GM18502 (cell line): ENCODE data around the gene ALMS1.
A peak's percentile ranks its signal among the peaks of the same experiment; 100 is the strongest.
"Not testable (repeated sequence)": the region's sequence is repeated elsewhere in the genome, so short reads cannot be mapped to it uniquely, and the experiment has no call there.

Experiments
- ATAC-seq: cut with Tn5 transposase; IDR thresholded peaks from one replicate; pipeline ENCODE4 v1.9.1; 2021; ENCODE audit warnings: mild to moderate bottlenecking; ENCODE audit not compliant: unreplicated experiment, poor library complexity

Gene ALMS1

DNA sequence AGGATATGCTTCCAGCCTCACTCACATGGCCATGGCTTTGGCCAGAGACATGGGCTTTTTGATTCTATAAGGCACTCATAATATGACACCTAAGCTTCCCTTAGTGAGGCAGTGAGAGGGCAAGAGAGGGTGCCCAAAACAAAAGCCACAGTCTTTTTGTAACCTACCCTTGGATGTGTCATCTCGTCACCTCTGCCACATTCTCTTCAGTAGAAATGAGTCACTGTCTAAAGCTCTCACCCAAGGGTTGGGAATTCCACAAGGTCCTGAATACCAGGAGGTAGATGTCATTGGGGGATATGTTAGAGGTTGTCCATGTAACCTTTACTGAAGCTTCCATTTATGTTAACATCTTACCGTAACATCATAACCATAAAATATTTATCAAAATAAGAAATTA is 108.4 kb downstream of the ALMS1 start:
- ATAC-seq = no peak

GRCh38 chr2:73503992-73504570 is 118.4 kb downstream of the ALMS1 start:
- no peak for ATAC-seq

DNA sequence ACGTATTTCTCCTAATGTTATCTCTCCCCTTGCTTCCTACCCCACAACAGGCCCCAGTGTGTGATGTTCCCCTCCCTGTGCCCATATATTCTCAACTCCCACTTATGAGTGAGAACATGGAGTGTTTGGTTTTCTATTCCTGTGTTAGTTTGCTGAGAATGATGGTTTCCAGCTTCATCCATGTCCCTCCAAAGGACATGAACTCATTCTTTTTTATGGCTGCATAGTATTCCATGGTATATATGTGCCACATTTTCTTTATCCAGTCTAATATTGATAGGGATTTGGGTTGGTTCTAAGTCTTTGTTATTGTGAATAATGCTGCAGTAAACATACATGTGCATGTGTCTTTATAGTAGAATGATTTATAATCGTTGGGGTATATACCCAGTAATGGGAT is 119.2 kb downstream of the ALMS1 start:
- not testable (repeated sequence) for ATAC-seq

DNA sequence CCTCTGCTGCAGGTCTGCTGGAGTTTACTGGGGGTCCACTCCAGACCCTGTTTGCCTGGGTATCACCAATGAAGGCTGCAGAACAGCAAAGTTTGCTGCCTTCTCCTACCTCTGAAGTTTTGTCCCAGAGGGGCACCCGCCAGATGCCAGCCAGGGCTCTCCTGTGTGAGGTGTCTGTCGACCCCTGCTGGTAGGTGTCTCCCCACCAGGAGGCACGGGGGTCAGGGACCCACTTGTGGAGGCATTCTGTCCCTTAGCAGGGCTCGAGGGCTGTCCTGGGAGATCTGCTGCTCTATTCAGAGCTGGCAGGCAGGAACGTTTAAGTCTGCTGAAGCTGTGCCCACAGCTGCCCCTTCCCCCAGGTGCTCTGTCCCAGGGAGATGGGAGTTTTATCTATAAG is 124.8 kb downstream of the ALMS1 start:
- not testable (repeated sequence) for ATAC-seq

DNA sequence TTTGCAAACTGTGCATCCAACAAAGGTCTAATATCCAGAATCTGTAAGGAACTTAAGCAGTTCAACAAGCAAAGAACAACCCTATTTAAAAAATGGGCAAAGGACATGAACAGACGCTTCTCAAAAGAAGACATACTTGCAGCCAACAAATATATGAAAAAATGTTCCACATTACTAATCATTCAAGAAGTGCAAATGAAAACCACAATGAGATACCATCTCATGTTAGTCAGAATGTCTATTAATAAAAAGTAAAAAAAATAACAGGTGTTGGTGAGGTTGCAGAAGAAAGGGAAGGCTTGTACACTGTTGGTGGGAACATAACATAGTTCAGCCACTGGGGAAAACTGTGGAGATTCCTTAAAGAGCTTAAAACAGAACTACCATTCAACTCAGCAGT is 130.4 kb downstream of the ALMS1 start:
- ATAC-seq = no peak

- no peak for ATAC-seq
Measured at GRCh38 chr2:73528688-73529087, 143.1 kb downstream of the ALMS1 start.

GRCh38 chr2:73530773-73531172 is 145.1 kb downstream of the ALMS1 start:
- ATAC-seq = not testable (repeated sequence)

GRCh38 chr2:73532381-73532780 is 146.7 kb downstream of the ALMS1 start:
- ATAC-seq = no peak

GRCh38 chr2:73536133-73536840 is 150.7 kb downstream of the ALMS1 start:
- ATAC-seq = no peak

- not testable (repeated sequence) for ATAC-seq
Measured at GRCh38 chr2:73560875-73561274, 175.2 kb downstream of the ALMS1 start.

GRCh38 chr2:73561422-73561821 is 175.8 kb downstream of the ALMS1 start:
- no peak for ATAC-seq

- ATAC-seq = no peak
Measured at GRCh38 chr2:73564986-73565385, 179.3 kb downstream of the ALMS1 start.

- no peak for ATAC-seq
Measured at GRCh38 chr2:73566288-73566878, 180.7 kb downstream of the ALMS1 start.

DNA sequence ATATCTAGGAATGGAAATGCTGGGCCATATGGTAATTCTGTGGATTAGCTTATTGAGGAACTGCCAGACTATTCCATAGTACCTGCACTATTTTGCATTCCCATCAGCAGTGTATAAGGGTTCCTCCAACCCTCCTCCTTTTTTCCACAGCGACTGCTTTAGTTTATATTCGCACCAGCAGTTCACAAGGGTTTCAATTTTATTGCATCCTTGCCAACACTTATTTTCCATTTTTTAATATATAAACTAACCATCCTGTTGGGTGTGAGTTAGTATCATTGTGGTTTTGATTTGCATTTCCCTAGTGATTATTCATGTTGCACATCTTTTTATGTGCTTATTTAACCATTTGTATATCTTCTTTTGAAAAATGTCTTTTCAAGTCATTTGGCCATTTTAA is 189.6 kb downstream of the ALMS1 start:
- no peak for ATAC-seq

GRCh38 chr2:73582364-73582763 is 196.7 kb downstream of the ALMS1 start:
- ATAC-seq = no peak

DNA sequence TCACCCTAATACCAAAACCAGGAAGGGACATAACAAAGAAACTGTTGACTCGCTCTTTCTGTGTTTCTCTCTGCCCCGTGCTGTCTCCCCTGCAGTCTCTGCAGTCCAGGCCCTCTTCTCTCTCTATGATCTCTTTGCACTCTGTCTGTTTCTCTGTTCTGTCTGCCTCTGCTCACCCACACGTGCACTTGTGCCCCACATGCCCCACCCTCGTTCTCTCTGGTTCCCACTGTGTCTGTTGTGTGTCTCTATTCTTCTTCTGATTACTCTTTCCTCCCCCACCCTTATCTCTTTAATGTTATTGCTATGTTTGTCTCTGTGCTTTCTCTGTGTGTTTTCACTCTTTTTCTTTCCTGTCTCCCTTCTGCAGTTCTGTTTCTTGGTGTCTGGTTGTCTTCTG is 202.5 kb downstream of the ALMS1 start:
- ATAC-seq = no peak

DNA sequence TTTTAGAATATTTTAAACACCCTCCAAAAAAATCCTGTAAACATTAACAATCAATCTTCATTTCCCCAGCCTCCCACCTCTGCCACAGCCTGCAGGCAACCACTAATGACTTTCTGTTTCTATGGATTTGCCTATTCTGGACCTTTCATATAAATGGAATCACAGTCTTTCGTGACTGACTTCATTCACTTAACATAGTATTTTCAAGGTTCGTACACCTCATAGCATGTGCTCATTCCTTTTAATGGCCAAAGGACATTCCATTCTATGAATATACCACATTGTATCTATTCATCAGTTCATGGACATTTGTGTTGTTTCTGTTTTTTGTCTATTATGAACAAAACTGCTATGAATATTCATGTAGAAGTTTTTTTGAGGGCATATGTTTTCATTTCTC is 208.0 kb downstream of the ALMS1 start:
- no peak for ATAC-seq

DNA sequence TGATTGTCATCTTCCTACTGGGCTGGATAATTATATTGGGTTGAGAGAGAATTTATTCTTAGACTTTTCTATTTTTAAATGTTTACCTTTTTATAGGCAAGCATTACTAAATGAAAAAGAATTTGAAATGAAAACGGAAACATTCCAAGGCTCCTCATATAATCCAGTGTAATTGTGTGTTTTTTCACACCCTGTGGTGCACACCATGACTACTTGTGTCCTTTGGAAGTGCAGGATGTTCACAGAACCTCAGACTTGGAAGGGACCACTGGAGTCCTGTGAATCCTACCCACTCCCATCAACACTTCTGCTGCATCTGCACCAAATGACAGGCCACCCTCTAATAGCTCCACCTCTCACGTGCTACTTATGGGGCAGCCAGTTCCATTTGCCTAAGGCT is 208.6 kb downstream of the ALMS1 start:
- ATAC-seq = no peak

DNA sequence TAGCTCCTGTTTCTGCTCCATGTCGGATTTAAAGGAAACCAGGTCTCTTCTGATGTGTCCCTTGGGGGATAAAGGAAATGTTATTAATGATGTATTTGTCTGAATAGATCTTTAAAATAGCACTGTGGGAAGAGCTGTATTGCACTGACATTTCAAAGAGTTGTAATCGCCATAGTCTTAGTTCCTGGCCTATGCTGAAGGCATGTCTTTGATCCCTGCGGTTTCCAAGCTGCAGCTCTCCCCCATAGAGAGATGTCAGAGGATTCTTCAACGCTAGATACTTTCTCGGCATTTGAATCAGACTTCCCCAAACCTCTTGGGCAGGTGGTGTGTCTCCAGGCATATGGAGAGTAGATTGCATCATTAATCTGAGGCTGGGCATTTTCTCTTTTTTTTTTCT is 216.1 kb downstream of the ALMS1 start:
- ATAC-seq = no peak

DNA sequence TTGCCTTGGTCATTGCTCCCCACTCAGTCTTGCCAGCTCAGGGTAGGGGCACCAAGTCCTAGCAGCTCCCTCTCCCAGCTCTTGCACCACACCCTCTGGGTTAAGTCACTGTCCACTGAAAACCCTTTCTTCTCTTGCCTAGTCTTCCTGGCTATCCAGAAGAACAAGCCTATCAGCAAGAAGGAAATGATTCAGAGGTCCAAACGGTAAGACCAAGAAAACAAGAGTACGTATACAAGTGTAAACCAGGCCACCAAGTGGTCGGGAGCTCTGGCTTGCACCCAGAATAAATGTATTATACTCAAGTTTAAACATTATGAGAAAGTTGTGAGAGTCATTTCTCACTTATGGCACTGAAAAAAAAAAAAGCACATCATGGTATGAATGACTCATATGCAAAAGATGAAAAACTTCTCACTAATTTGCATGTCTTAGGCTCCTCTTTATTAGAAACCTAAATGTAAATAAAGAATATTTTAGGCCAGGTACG is 217.5 kb downstream of the ALMS1 start:
- peak; percentile 66 for ATAC-seq

DNA sequence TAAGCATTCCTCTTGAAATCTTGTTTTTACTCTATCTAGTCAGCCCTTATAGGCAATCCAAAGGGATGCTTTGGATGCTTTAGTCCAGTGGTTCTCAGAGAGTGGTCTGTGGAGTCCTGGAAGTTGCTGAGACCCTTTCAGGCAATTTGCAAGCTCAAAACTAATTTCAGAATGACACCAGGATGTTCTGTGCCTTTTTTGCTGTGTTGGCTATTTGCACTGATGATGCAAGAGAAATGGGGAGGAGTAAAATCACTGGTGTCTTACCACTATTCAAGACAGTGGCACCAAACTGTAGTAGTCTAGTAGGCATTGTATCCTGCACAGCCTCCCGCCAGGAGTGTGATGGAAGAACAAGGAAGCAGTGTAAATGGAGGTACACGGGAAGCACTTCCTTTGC is 219.0 kb downstream of the ALMS1 start:
- not testable (repeated sequence) for ATAC-seq

DNA sequence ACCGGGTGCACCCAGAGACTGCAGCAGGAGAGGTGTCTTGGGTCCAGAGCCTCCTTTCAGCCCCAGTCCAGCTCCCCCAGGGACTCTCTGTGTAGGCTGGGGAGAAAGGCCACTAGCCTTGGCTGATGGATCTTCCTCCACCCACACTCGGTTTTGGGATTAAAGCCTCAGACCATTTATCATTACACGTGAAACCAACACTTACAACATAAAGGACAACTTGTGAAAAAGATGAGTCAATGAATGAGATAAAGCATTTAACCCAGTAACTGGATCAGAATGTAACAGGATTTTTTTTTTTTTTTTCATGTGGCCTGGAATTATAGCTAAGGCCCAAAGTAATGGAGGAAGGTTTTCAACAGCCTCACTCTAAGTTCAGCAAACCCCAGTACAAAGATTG is 224.5 kb downstream of the ALMS1 start:
- no peak for ATAC-seq
